Activated naive CD4-positive, alpha-beta T cell treated with anti-CD3 and anti-CD28 coated beads for 36 hours (primary cell): ENCODE data around the gene AP1B1. TPM values are rescaled to one million over a fixed set of nuclear protein-coding genes. Genes with fewer than 3 reads are reported as not detected.

ENCODE experiments used
- CTCF ChIA-PET: fragments of 350-600 bp; sonication (Branson Sonifier 250); formaldehyde crosslinking; loops from one replicate; lab custom pipeline; 2021; ENCODE audit warnings: antibody characterized with exemption; lab: Charles Lee
- DNase-seq: peaks from one replicate; pipeline ENCODE4 v3.0.0-alpha.2; 2020
- H3K27ac Mint-ChIP-seq: one replicate; pipeline ENCODE4 v1.8.0; 2021; ENCODE audit warnings: mild to moderate bottlenecking, mixed read lengths
- H3K27me3 Mint-ChIP-seq: one replicate; pipeline ENCODE4 v1.8.0; 2021; ENCODE audit warnings: low read depth, mixed read lengths
- H3K36me3 Mint-ChIP-seq: one replicate; pipeline ENCODE4 v1.8.0; 2021; ENCODE audit warnings: low read depth, mixed read lengths
- H3K4me1 Mint-ChIP-seq: one replicate; pipeline ENCODE4 v1.8.0; 2021; ENCODE audit warnings: low read depth, mixed read lengths
- H3K4me3 Mint-ChIP-seq: one replicate; pipeline ENCODE4 v1.8.0; 2021; ENCODE audit warnings: mild to moderate bottlenecking, moderate library complexity, mixed read lengths
- H3K9me3 Mint-ChIP-seq: one replicate; pipeline ENCODE4 v1.8.0; 2021; ENCODE audit warnings: mixed read lengths
- intact Hi-C: fragments of 100-400 bp; cut with micrococcal nuclease; formaldehyde crosslinking; loops from one replicate; pipeline ENCODE4 v1.15.1; 2023
- total RNA-seq, 2 experiments: library from RNA; stranded (reverse); gene quantifications; one replicate each; pipeline ENCODE4 v1.2.3, GENCODE V29; 2021

AP1B1 gene
- total RNA-seq, 2 experiments from 2014 or later, result 52.0 to 52.2 TPM

GRCh38 chr22:29344137-29344536 is 44.2 kb downstream of the AP1B1 start:
- Mint-ChIP-seq H3K27ac (no peak overlapping the region), H3K27me3 (no peaks in the 10 kb centered on the region), H3K36me3 (peaks cover 25% of the 10 kb centered on the region), H3K4me1 (no peaks in the 10 kb centered on the region), H3K4me3 (no peak overlapping the region), H3K9me3 (no peaks in the 10 kb centered on the region)
- intact Hi-C loops, result no loop called here
- DNase-seq, result no peak
- CTCF ChIA-PET, result no interaction called here

GRCh38 chr22:29343313-29343805 is 45.0 kb downstream of the AP1B1 start:
- intact Hi-C loops, result no loop called here
- Mint-ChIP-seq H3K4me1 (no peaks in the 10 kb centered on the region), H3K27ac (peak overlapping the region; percentile 2), H3K4me3 (no peak overlapping the region), H3K9me3 (no peaks in the 10 kb centered on the region), H3K27me3 (no peaks in the 10 kb centered on the region), H3K36me3 (peaks cover 23% of the 10 kb centered on the region)
- DNase-seq, result no peak
- CTCF ChIA-PET, result no interaction called here

- peaks cover 23% of the 10 kb centered on the region for H3K36me3 Mint-ChIP-seq
- peak overlapping the region; percentile 2 for H3K27ac Mint-ChIP-seq
- CTCF ChIA-PET, result no interaction called here
- no peak overlapping the region for H3K4me3 Mint-ChIP-seq
- DNase-seq, result no peak
- no peaks in the 10 kb centered on the region for H3K4me1 Mint-ChIP-seq
- intact Hi-C loops, result no loop called here
- H3K9me3 Mint-ChIP-seq, result no peaks in the 10 kb centered on the region
- H3K27me3 Mint-ChIP-seq, result no peaks in the 10 kb centered on the region
Measured at GRCh38 chr22:29342577-29343312, 45.6 kb downstream of the AP1B1 start.

GRCh38 chr22:29342177-29342576 is 46.2 kb downstream of the AP1B1 start:
- CTCF ChIA-PET, result no interaction called here
- Mint-ChIP-seq H3K27ac (no peak overlapping the region), H3K36me3 (peaks cover 23% of the 10 kb centered on the region), H3K27me3 (no peaks in the 10 kb centered on the region), H3K4me1 (no peaks in the 10 kb centered on the region), H3K4me3 (no peak overlapping the region), H3K9me3 (no peaks in the 10 kb centered on the region)
- no peak for DNase-seq
- intact Hi-C loops, result no loop called here

- no peak for DNase-seq
- no peak overlapping the region for H3K27ac Mint-ChIP-seq
- intact Hi-C loops, result no loop called here
- H3K4me1 Mint-ChIP-seq, result no peaks in the 10 kb centered on the region
- no peaks in the 10 kb centered on the region for H3K27me3 Mint-ChIP-seq
- H3K4me3 Mint-ChIP-seq, result no peak overlapping the region
- CTCF ChIA-PET, result no interaction called here
- no peaks in the 10 kb centered on the region for H3K9me3 Mint-ChIP-seq
- H3K36me3 Mint-ChIP-seq, result peaks cover 23% of the 10 kb centered on the region
Measured at GRCh38 chr22:29341849-29342127, 46.6 kb downstream of the AP1B1 start.

- Mint-ChIP-seq H3K4me1 (no peaks in the 10 kb centered on the region), H3K4me3 (no peak overlapping the region), H3K9me3 (no peaks in the 10 kb centered on the region)
Measured at GRCh38 chr22:29341056-29341848, 47.1 kb downstream of the AP1B1 start.

GRCh38 chr22:29340566-29340965 is 47.8 kb downstream of the AP1B1 start:
- H3K27me3 Mint-ChIP-seq, result no peaks in the 10 kb centered on the region
- H3K36me3 Mint-ChIP-seq, result peaks cover 23% of the 10 kb centered on the region
- DNase-seq, result no peak
- no peak overlapping the region for H3K4me3 Mint-ChIP-seq
- H3K27ac Mint-ChIP-seq, result no peak overlapping the region
- intact Hi-C loops, result no loop called here
- no peaks in the 10 kb centered on the region for H3K4me1 Mint-ChIP-seq
- CTCF ChIA-PET, result no interaction called here
- no peaks in the 10 kb centered on the region for H3K9me3 Mint-ChIP-seq

More at GRCh38 chr22:29341056-29341848, 47.1 kb downstream of the AP1B1 start:
- Mint-ChIP-seq H3K36me3 (peaks cover 22% of the 10 kb centered on the region), H3K27me3 (no peaks in the 10 kb centered on the region), H3K27ac (no peak overlapping the region)
- CTCF ChIA-PET, result no interaction called here
- no peak for DNase-seq
- intact Hi-C loops, result no loop called here

- DNase-seq, result no peak
- intact Hi-C loops, result no loop called here
- no peak overlapping the region for H3K27ac Mint-ChIP-seq
- CTCF ChIA-PET, result no interaction called here
- H3K4me1 Mint-ChIP-seq, result no peaks in the 10 kb centered on the region
- no peaks in the 10 kb centered on the region for H3K27me3 Mint-ChIP-seq
- H3K4me3 Mint-ChIP-seq, result no peak overlapping the region
- no peaks in the 10 kb centered on the region for H3K9me3 Mint-ChIP-seq
- peaks cover 21% of the 10 kb centered on the region for H3K36me3 Mint-ChIP-seq
Measured at GRCh38 chr22:29339381-29340235, 48.8 kb downstream of the AP1B1 start.

GRCh38 chr22:29338398-29338797 is 50.0 kb downstream of the AP1B1 start:
- CTCF ChIA-PET, result interaction anchor here (1.1 kb wide), 1 partner anchor 35 kb away, joined by 3 read pairs; no protein-coding TSS in a partner anchor
- H3K27me3 Mint-ChIP-seq, result no peaks in the 10 kb centered on the region
- peaks cover 19% of the 10 kb centered on the region for H3K36me3 Mint-ChIP-seq
- DNase-seq, result no peak
- intact Hi-C loops, result no loop called here
- H3K4me1 Mint-ChIP-seq, result no peaks in the 10 kb centered on the region
- no peak overlapping the region for H3K27ac Mint-ChIP-seq
- no peaks in the 10 kb centered on the region for H3K9me3 Mint-ChIP-seq
- H3K4me3 Mint-ChIP-seq, result no peak overlapping the region

- H3K4me3 Mint-ChIP-seq, result no peak overlapping the region
- DNase-seq, result no peak
- CTCF ChIA-PET, result interaction anchor here (1.1 kb wide), 1 partner anchor 34 kb away, joined by 3 read pairs; no protein-coding TSS in a partner anchor
- H3K27ac Mint-ChIP-seq, result no peak overlapping the region
- peaks cover 17% of the 10 kb centered on the region for H3K36me3 Mint-ChIP-seq
- no peaks in the 10 kb centered on the region for H3K27me3 Mint-ChIP-seq
- intact Hi-C loops, result no loop called here
- no peaks in the 10 kb centered on the region for H3K9me3 Mint-ChIP-seq
- H3K4me1 Mint-ChIP-seq, result no peaks in the 10 kb centered on the region
Measured at GRCh38 chr22:29337631-29338284, 50.6 kb downstream of the AP1B1 start.

GRCh38 chr22:29336751-29337490 is 51.4 kb downstream of the AP1B1 start:
- CTCF ChIA-PET, result no interaction called here
- Mint-ChIP-seq H3K27ac (no peak overlapping the region), H3K27me3 (no peaks in the 10 kb centered on the region), H3K36me3 (peaks cover 16% of the 10 kb centered on the region), H3K4me1 (no peaks in the 10 kb centered on the region), H3K9me3 (no peaks in the 10 kb centered on the region), H3K4me3 (no peak overlapping the region)
- intact Hi-C loops, result no loop called here
- DNase-seq, result no peak
